Esophagus squamous epithelium (tissue), 4 donors: ENCODE data around the gene P4HA3.

Experiments
- CTCF ChIP-seq, 6 experiments: fragments of 450-650 bp in 4 of 6; fragments of 200-600 bp in 2 of 6; sonication (generic) in 2 of 6; IDR thresholded peaks; one replicate each; pipeline ENCODE4 v1.5.1; 2016 to 2019; ENCODE audit warnings: antibody characterized with exemption in 6 of 6, mild to moderate bottlenecking in 4 of 6, moderate library complexity in 4 of 6
- POLR2A ChIP-seq, 4 donors: fragments of 450-650 bp; IDR thresholded peaks; one replicate each; pipeline ENCODE4 v1.6.1; 2017; ENCODE audit warnings: antibody characterized with exemption in 4 of 4, mild to moderate bottlenecking in 4 of 4, moderate library complexity in 3 of 4

- TF ChIP-seq CTCF (IDR thresholded peaks at IDR 0.05) (no peak), POLR2A (IDR thresholded peaks at IDR 0.05) (no peak)
Measured at GRCh38 chr11:74310857-74311256, 583 bp downstream of the P4HA3 start.
